H9 (cell line): ENCODE results near the gene SLC4A3. TPM values are rescaled to one million over a fixed set of nuclear protein-coding genes. Genes with fewer than 3 reads are reported as not detected.

Experiments
- DNase-seq: peaks from one replicate; pipeline ENCODE4 v3.0.0-alpha.2; 2017
- H2AFZ ChIP-seq: one replicate; pipeline ENCODE4 v1.6.1; 2013; ENCODE audit warnings: mild to moderate bottlenecking, low read length, control low read depth, moderate library complexity
- H2AK5ac ChIP-seq: 2 replicates; pipeline ENCODE4 v1.6.1; 2013; ENCODE audit warnings: low read length, control low read depth, mixed read lengths; ENCODE audit not compliant: insufficient read length
- H2BK120ac ChIP-seq: one replicate; pipeline ENCODE4 v1.6.1; 2013; ENCODE audit warnings: low read depth, mild to moderate bottlenecking, low read length, control low read depth, inconsistent platforms; ENCODE audit not compliant: poor library complexity, severe bottlenecking
- H2BK12ac ChIP-seq: 2 replicates; pipeline ENCODE4 v1.6.1; 2013; ENCODE audit warnings: low read length, control low read depth, mixed read lengths, low read depth; ENCODE audit not compliant: insufficient read length
- H2BK15ac ChIP-seq: 2 replicates; pipeline ENCODE4 v1.6.1; 2013; ENCODE audit warnings: low read depth, low read length, control low read depth
- H2BK20ac ChIP-seq: one replicate; pipeline ENCODE4 v1.6.1; 2013; ENCODE audit warnings: low read depth, mild to moderate bottlenecking, low read length, control low read depth, inconsistent platforms; ENCODE audit not compliant: poor library complexity, severe bottlenecking
- H2BK5ac ChIP-seq: 2 replicates; pipeline ENCODE4 v1.6.1; 2013; ENCODE audit warnings: low read length, control low read depth, mixed read lengths; ENCODE audit not compliant: insufficient read length
- H3K14ac ChIP-seq: 2 replicates; pipeline ENCODE4 v1.6.1; 2013; ENCODE audit warnings: low read length, control low read depth; ENCODE audit not compliant: insufficient read depth
- H3K18ac ChIP-seq: 2 replicates; pipeline ENCODE4 v1.6.1; 2013; ENCODE audit warnings: low read depth, mild to moderate bottlenecking, mixed read lengths, low read length, control low read depth; ENCODE audit not compliant: insufficient read length
- H3K23ac ChIP-seq: 2 replicates; pipeline ENCODE4 v1.6.1; 2013; ENCODE audit warnings: low read length, control low read depth, mixed read lengths, low read depth; ENCODE audit not compliant: insufficient read length
- H3K23me2 ChIP-seq: 2 replicates; pipeline ENCODE4 v1.6.1; 2013; ENCODE audit warnings: low read depth, mild to moderate bottlenecking, mixed read lengths, low read length, control low read depth; ENCODE audit not compliant: insufficient read length, poor library complexity, severe bottlenecking
- H3K27ac ChIP-seq: 2 replicates; pipeline ENCODE4 v1.5.1; 2013; ENCODE audit warnings: low read length, control low read depth, mixed read lengths, low read depth; ENCODE audit not compliant: insufficient read length
- H3K27me3 ChIP-seq: 2 replicates; pipeline ENCODE4 v1.6.1; 2013; ENCODE audit warnings: low read length, control low read depth, inconsistent platforms; ENCODE audit not compliant: insufficient read depth
- H3K4ac ChIP-seq: 2 replicates; pipeline ENCODE4 v1.6.1; 2013; ENCODE audit warnings: low read depth, mild to moderate bottlenecking, control low read depth, inconsistent platforms, low read length, moderate library complexity
- H3K4me1 ChIP-seq: 2 replicates; pipeline ENCODE4 v1.6.1; 2013; ENCODE audit warnings: low read length, control low read depth, inconsistent platforms; ENCODE audit not compliant: insufficient read depth
- H3K4me2 ChIP-seq: 2 replicates; pipeline ENCODE4 v1.6.1; 2013; ENCODE audit warnings: low read length, control low read depth, mixed read lengths; ENCODE audit not compliant: insufficient read length, insufficient read depth
- H3K56ac ChIP-seq: 2 replicates; pipeline ENCODE4 v1.6.1; 2013; ENCODE audit warnings: low read depth, mild to moderate bottlenecking, mixed read lengths, low read length, control low read depth; ENCODE audit not compliant: insufficient read length
- H3K79me1 ChIP-seq: 2 replicates; pipeline ENCODE4 v1.6.1; 2013; ENCODE audit warnings: low read depth, mild to moderate bottlenecking, moderate library complexity, low read length, control low read depth, inconsistent platforms; ENCODE audit not compliant: insufficient read depth, poor library complexity, severe bottlenecking
- H3K79me2 ChIP-seq: 2 replicates; pipeline ENCODE4 v1.6.1; 2013; ENCODE audit warnings: low read length, control low read depth, inconsistent platforms; ENCODE audit not compliant: insufficient read depth
- H3K9ac ChIP-seq: 2 replicates; pipeline ENCODE4 v1.6.1; 2013; ENCODE audit warnings: low read length, control low read depth, mixed read lengths; ENCODE audit not compliant: insufficient read length; ENCODE audit errors: extremely low read depth
- H3K9me3 ChIP-seq: one replicate; pipeline ENCODE4 v1.6.1; 2013; ENCODE audit warnings: low read depth, low read length, inconsistent platforms; ENCODE audit not compliant: control insufficient read depth
- H3T11ph ChIP-seq: one replicate; pipeline ENCODE4 v1.6.1; 2013; ENCODE audit warnings: mild to moderate bottlenecking, low read length, control low read depth, inconsistent platforms
- H4K20me1 ChIP-seq: one replicate; pipeline ENCODE4 v1.6.1; 2013; ENCODE audit not compliant: control insufficient read depth, insufficient read length, insufficient read depth
- H4K5ac ChIP-seq: 2 replicates; pipeline ENCODE4 v1.6.1; 2013; ENCODE audit warnings: low read depth, mild to moderate bottlenecking, mixed read lengths, low read length, control low read depth; ENCODE audit not compliant: insufficient read length
- H4K8ac ChIP-seq: replicated peaks from 2 replicates; pipeline ENCODE4 v1.6.1; 2013; ENCODE audit warnings: low read length, control low read depth, mixed read lengths, low read depth; ENCODE audit not compliant: insufficient read length
- H4K91ac ChIP-seq: 2 replicates; pipeline ENCODE4 v1.6.1; 2013; ENCODE audit warnings: low read depth, mild to moderate bottlenecking, moderate library complexity, mixed read lengths, low read length, control low read depth; ENCODE audit not compliant: insufficient read length
- H3K27ac Mint-ChIP-seq, 3 experiments: 2 replicates in 2 of 3; 3 replicates in 1 of 3; pipeline ENCODE4 v1.8.0; 2020 to 2021; ENCODE audit warnings: mixed read lengths in 3 of 3, mild to moderate bottlenecking in 1 of 3, moderate library complexity in 1 of 3
- H3K27me3 Mint-ChIP-seq: 2 replicates; pipeline ENCODE4 v1.8.0; 2021; ENCODE audit warnings: low read depth, mild to moderate bottlenecking, moderate library complexity, mixed read lengths
- H3K36me3 Mint-ChIP-seq, 3 experiments: 2 replicates in 2 of 3; 3 replicates in 1 of 3; pipeline ENCODE4 v1.8.0; 2020 to 2021; ENCODE audit warnings: low read depth in 3 of 3, mixed read lengths in 3 of 3; ENCODE audit not compliant: insufficient read depth in 1 of 3
- H3K4me1 Mint-ChIP-seq, 2 experiments: 2 replicates each; pipeline ENCODE4 v1.8.0; 2020; ENCODE audit warnings: mixed read lengths in 2 of 2
- H3K4me3 Mint-ChIP-seq, 2 experiments: 2 replicates in 1 of 2; 3 replicates in 1 of 2; pipeline ENCODE4 v1.8.0; 2020 to 2021; ENCODE audit warnings: mild to moderate bottlenecking in 2 of 2, mixed read lengths in 2 of 2, moderate library complexity in 1 of 2
- H3K9me3 Mint-ChIP-seq, 2 experiments: 2 replicates in 1 of 2; 3 replicates in 1 of 2; pipeline ENCODE4 v1.8.0; 2020; ENCODE audit warnings: mild to moderate bottlenecking in 2 of 2, mixed read lengths in 2 of 2, moderate library complexity in 1 of 2
- WGBS: extraction: QIAGEN DNeasy Blood & Tissue Kit; methylation state at CpG from one replicate; pipeline ENCODE4 v1.1.7; 2013; ENCODE audit warnings: missing lambda C conversion rate, low lambda C conversion rate, mixed read lengths; ENCODE audit not compliant: insufficient read length; ENCODE audit errors: extremely low coverage; 5-methylcytosine and 5-hydroxymethylcytosine counted together
- total RNA-seq: library from RNA; stranded (reverse); gene quantifications from 2 replicates; pipeline ENCODE4 v1.2.1, GENCODE V29; 2021
- TF ChIP-seq, protein P1 (sequence below): fragments of 200-600 bp; sonication (generic); conservative IDR thresholded peaks from 3 replicates; pipeline ENCODE4 v1.8.0; 2021; ENCODE audit warnings: antibody characterized with exemption, mild to moderate bottlenecking

The SLC4A3 gene
- total RNA-seq, 1 experiment from 2014 or later: 11.1 TPM

DNA sequence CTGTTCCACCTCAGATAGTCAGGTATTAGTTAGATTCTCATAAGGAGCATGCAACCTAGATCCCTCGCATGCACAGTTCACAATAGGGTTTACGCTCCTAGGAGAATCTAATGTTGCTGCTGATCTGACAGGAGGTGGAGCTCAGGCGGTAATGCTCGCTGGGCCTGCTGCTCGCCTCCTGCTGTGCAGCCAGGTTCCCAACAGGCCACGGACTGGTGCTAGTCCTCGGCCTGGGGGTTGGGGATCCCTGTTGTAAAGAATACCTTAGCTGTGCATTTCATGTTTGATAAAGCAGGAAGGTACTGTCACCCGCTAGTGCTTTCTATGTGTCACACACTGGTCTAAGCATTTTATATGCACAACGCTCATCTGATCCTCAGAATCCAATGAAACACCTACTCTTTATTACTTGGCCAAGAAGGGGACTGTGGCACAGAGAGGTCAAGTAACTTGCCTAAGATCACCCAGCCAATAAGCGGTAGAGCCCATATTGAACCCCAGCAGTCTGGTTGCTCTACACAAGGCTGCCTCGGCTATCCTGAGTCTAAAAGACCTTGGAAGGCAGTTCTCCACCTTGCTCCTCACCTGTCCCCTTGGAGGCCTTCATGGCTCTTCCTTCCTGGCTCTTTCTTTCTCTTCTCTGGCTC is 35.8 kb downstream of the SLC4A3 start:
- Histone ChIP-seq H4K20me1 (no peaks in the 10 kb centered on the region), H4K8ac (no peak overlapping the region), H3K4me2 (no peak overlapping the region), H4K91ac (no peak overlapping the region), H2BK5ac (no peak overlapping the region), H2BK15ac (no peak overlapping the region), H2AFZ (no peak overlapping the region), H2AK5ac (no peak overlapping the region), H3K9me3 (no peaks in the 10 kb centered on the region), H3T11ph (no peak overlapping the region), H3K27ac (no peak overlapping the region), H2BK120ac (no peak overlapping the region), H3K14ac (no peak overlapping the region), H3K79me2 (no peaks in the 10 kb centered on the region), H3K4me1 (no peaks in the 10 kb centered on the region), H3K23ac (no peak overlapping the region), H4K5ac (no peak overlapping the region), H2BK12ac (no peak overlapping the region), H3K4ac (no peak overlapping the region), H3K9ac (no peak overlapping the region), H3K18ac (no peak overlapping the region), H3K79me1 (no peaks in the 10 kb centered on the region), H3K27me3 (no peaks in the 10 kb centered on the region), H3K56ac (no peak overlapping the region), H2BK20ac (no peak overlapping the region), H3K23me2 (no peaks in the 10 kb centered on the region)
- no peak overlapping the region for H3K4me3 Mint-ChIP-seq
- H3K4me1 Mint-ChIP-seq: peaks cover 16 to 23% of the 10 kb centered on the region in 2 experiments
- DNase-seq: peak; percentile 26
- no CpG with 5 or more reads among the region's 11 CpGs for WGBS
- H3K27me3 Mint-ChIP-seq: peaks cover 1% of the 10 kb centered on the region; the same call in 1 of the 2 replicates
- H3K36me3 Mint-ChIP-seq: peaks cover 3 to 15% (median 13%) of the 10 kb centered on the region in 3 experiments; a peak in 6 of 7 replicates
- H3K9me3 Mint-ChIP-seq: peaks cover 15 to 18% of the 10 kb centered on the region in 2 experiments
- TF ChIP-seq, protein P1, sequence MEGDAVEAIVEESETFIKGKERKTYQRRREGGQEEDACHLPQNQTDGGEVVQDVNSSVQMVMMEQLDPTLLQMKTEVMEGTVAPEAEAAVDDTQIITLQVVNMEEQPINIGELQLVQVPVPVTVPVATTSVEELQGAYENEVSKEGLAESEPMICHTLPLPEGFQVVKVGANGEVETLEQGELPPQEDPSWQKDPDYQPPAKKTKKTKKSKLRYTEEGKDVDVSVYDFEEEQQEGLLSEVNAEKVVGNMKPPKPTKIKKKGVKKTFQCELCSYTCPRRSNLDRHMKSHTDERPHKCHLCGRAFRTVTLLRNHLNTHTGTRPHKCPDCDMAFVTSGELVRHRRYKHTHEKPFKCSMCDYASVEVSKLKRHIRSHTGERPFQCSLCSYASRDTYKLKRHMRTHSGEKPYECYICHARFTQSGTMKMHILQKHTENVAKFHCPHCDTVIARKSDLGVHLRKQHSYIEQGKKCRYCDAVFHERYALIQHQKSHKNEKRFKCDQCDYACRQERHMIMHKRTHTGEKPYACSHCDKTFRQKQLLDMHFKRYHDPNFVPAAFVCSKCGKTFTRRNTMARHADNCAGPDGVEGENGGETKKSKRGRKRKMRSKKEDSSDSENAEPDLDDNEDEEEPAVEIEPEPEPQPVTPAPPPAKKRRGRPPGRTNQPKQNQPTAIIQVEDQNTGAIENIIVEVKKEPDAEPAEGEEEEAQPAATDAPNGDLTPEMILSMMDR: no peak
- H3K27ac Mint-ChIP-seq: no peak overlapping the region
